Lung (tissue), 12 donors: Measurements from ENCODE around the gene CRYBA4. TPM values are rescaled to one million over a fixed set of nuclear protein-coding genes. Genes with fewer than 3 reads are reported as not detected.
A peak's percentile ranks its signal among the peaks of the same experiment; 100 is the strongest.

Experiments used
- ATAC-seq: fragments of 200-7000 bp; cut with Tn5 transposase; one replicate; pipeline ENCODE4 v1.9.1; 2020; ENCODE audit warnings: moderate number of reproducible peaks; ENCODE audit not compliant: insufficient read depth, low FRiP score
- DNase-seq, 3 donors: peaks; one replicate each; pipeline ENCODE4 v3.0.0-alpha.2; 2013 to 2017
- H3K27ac ChIP-seq, 2 donors: one replicate each; pipeline ENCODE4 v1.5.1; 2013; ENCODE audit warnings: mild to moderate bottlenecking in 2 of 2, moderate library complexity in 2 of 2, control low read depth in 1 of 2, inconsistent platforms in 1 of 2, low read depth in 1 of 2, low read length in 1 of 2
- H3K27me3 ChIP-seq, 3 donors: one replicate each; pipeline ENCODE4 v1.5.1; 2013; ENCODE audit warnings: low read length in 2 of 3; ENCODE audit not compliant: control insufficient read depth in 3 of 3, insufficient read depth in 3 of 3
- H3K36me3 ChIP-seq, 4 donors: one replicate each; pipeline ENCODE4 v1.5.1; 2013; ENCODE audit warnings: low read length in 4 of 4, mild to moderate bottlenecking in 1 of 4, moderate library complexity in 1 of 4; ENCODE audit not compliant: control insufficient read depth in 4 of 4, insufficient read depth in 4 of 4
- H3K4me1 ChIP-seq, 5 donors: one replicate each; pipeline ENCODE4 v1.5.1; 2013; ENCODE audit warnings: low read length in 5 of 5, mild to moderate bottlenecking in 2 of 5, moderate library complexity in 1 of 5; ENCODE audit not compliant: control insufficient read depth in 5 of 5, insufficient read depth in 5 of 5
- H3K4me3 ChIP-seq: one replicate; pipeline ENCODE4 v1.5.1; 2013; ENCODE audit warnings: mild to moderate bottlenecking, control low read depth, moderate library complexity
- H3K9ac ChIP-seq, 2 donors: one replicate each; pipeline ENCODE4 v1.5.1; 2013; ENCODE audit warnings: low read length in 2 of 2, control low read depth in 1 of 2; ENCODE audit not compliant: insufficient read depth in 1 of 2
- H3K9me3 ChIP-seq, 4 donors: one replicate each; pipeline ENCODE4 v1.5.1; 2013; ENCODE audit warnings: low read length in 3 of 4, mild to moderate bottlenecking in 1 of 4, moderate library complexity in 1 of 4; ENCODE audit not compliant: control insufficient read depth in 4 of 4, insufficient read depth in 3 of 4
- WGBS, 2 donors: extraction: QIAGEN DNeasy Blood & Tissue Kit; methylation state at CpG; one replicate each; pipeline ENCODE4 v1.1.7; 2013; 5-methylcytosine and 5-hydroxymethylcytosine counted together
- polyA plus RNA-seq, 2 donors: library from polyadenylated mRNA; stranded (reverse); fragments of 200-250 nt; gene quantifications; one replicate each; pipeline ENCODE4 v1.2.1, GENCODE V29; 2013
- total RNA-seq, 2 donors: library from RNA; depleted of rRNA in 1 of 2; stranded (reverse); fragments of >200 nt in 1 of 2; gene quantifications; one replicate each; pipeline ENCODE4 v1.2.1, GENCODE V29; 2014 to 2021
- TF ChIP-seq, protein P1 (sequence below): IDR thresholded peaks from 2 replicates; pipeline ENCODE4 v1.5.1; 2012; ENCODE audit warnings: mild to moderate bottlenecking; ENCODE audit errors: control extremely low read depth, extremely low read depth
- donor health status: control.
- donor health status: control.
- donor health status: Bipolar disorder and iron deficiency.
- donor health status: healthy.
- donor health status: DM: yes; HTN: yes; CAD: no.

CRYBA4 gene
- total and polyA plus RNA-seq, 4 donors: 0.06 to 0.22 TPM; not detected in 2

DNA sequence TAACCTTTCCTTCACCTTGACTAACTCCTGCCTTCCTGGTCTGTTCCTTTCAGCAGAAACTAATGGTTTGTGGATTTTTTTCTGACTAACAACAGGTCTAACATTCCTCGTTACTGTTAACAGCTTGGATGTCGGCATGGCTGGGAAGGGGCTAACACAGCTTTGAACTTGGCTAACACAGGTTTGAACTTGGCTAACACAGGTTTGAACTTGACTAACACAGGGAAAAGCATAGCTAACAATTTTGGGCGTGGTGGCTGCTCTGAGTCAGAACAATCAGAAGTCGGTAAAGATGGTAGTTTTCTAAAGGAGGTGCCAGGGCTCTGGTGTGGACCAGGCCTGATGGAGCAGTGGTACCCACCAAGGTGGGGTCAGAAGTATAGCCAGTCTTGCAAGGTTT, 51.7 kb downstream of the CRYBA4 start:
- no peaks in the 10 kb centered on the region for H3K9me3 ChIP-seq
- H3K4me1 ChIP-seq: peaks cover 0 to 25% (median 11%) of the 10 kb centered on the region in 5 donors
- H3K4me3 ChIP-seq: peak overlapping the region; percentile 77
- WGBS, 2 donors: 24 to 29% methylated on average over 4 of the region's 4 CpGs
- no peak for DNase-seq
- ATAC-seq: no peak
- TF ChIP-seq, protein P1, sequence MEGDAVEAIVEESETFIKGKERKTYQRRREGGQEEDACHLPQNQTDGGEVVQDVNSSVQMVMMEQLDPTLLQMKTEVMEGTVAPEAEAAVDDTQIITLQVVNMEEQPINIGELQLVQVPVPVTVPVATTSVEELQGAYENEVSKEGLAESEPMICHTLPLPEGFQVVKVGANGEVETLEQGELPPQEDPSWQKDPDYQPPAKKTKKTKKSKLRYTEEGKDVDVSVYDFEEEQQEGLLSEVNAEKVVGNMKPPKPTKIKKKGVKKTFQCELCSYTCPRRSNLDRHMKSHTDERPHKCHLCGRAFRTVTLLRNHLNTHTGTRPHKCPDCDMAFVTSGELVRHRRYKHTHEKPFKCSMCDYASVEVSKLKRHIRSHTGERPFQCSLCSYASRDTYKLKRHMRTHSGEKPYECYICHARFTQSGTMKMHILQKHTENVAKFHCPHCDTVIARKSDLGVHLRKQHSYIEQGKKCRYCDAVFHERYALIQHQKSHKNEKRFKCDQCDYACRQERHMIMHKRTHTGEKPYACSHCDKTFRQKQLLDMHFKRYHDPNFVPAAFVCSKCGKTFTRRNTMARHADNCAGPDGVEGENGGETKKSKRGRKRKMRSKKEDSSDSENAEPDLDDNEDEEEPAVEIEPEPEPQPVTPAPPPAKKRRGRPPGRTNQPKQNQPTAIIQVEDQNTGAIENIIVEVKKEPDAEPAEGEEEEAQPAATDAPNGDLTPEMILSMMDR: no peak
- H3K27me3 ChIP-seq: no peaks in the 10 kb centered on the region
- peak overlapping the region; percentile 72 to 90 for H3K9ac ChIP-seq
- no peaks in the 10 kb centered on the region for H3K36me3 ChIP-seq
- H3K27ac ChIP-seq: peak overlapping the region; percentile 94 to 98

DNA sequence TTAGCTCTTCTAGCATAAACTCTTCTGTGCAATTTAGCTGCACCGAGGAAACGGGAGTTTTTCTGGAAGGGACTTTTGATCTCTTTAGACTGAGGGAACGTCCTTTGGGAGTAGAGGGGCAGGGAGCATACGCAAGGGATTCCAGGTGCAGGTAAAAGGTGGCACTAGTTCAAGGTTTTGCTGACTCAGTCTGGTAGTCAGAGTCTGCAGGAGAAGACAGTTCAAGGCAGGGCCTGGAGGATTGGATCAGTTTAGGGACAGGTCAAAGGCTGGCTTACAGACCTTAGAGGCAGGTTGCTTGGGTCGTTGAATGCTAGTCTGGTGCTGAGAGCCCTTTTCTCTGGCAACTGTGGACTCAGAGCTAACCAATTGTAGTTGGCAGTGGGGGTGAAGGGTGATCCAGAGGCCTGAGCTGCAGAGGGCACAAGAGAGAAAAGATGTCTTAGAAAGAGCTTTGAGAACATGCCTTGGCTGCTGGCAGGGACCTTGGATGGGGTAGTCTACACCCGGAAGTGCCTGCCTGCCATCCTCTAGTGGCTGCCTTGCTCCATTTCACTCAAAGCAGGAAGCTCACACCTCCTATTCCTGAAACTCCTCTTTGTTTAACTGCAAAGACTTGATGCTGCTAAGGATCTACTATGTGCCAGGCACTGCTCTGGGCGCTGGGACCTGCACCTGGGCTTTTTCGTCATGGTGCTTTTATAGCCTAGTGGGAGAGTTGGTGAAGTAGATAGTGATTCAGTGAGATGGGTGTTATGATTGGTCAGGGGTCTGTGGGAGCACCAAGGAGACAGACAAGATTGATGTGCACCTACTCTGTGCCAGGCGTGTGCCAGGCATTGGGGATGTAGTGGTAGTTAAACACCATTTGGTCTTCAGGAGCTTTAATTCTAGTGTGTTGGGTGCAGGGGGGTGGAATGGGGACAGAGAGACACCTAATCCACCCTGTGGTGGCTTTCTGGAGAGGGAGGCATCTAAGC, 52.7 kb downstream of the CRYBA4 start:
- TF ChIP-seq, protein P1: no peak
- H3K36me3 ChIP-seq: no peaks in the 10 kb centered on the region
- ATAC-seq (no peak), DNase-seq (no peak)
- H3K27ac ChIP-seq: peak overlapping the region in 1 of 2 donors; percentile 23
- H3K4me3 ChIP-seq: no peak overlapping the region
- peaks cover 0 to 25% (median 11%) of the 10 kb centered on the region in 5 donors for H3K4me1 ChIP-seq
- H3K9me3 ChIP-seq: no peaks in the 10 kb centered on the region
- no peak overlapping the region for H3K9ac ChIP-seq
- 69 to 71% methylated on average over 9 of the region's 9 CpGs for WGBS, 2 donors
- no peaks in the 10 kb centered on the region for H3K27me3 ChIP-seq

DNA sequence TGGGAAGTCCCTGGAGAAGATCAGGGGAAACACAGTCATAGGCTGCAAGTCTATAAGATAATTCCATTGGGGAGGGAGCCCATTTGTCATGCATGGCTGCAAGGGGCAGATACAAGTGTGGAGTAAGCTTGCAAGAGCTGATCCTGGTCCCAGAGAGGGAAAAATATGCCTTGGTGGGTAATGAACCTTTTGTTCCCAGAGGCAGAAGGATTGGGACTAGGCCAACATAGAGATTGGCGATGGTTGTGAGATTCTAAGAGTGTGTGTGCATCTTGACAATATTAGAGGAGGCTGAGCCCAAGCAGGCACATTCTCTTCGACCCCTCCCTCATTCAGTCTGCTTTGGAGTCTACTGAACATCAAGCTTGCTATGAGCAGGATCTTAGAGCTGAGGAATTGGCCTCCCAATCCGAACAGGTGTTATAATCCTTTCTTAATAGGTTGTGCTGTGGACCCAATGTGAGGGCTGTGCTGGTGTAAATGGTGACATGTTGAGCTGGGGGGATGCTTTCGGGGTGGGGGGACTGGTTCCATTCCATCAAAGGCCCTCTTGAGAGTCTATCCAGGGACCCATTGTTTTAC, 54.0 kb downstream of the CRYBA4 start:
- Histone ChIP-seq H3K9ac (no peak overlapping the region), H3K9me3 (no peaks in the 10 kb centered on the region), H3K36me3 (peaks cover 0 to 5% (median 1%) of the 10 kb centered on the region in 4 donors), H3K4me3 (no peak overlapping the region), H3K4me1 (peaks cover 0 to 25% (median 11%) of the 10 kb centered on the region in 5 donors), H3K27ac (no peak overlapping the region), H3K27me3 (no peaks in the 10 kb centered on the region)
- TF ChIP-seq, protein P1: no peak
- 95 to 96% methylated on average over 4 of the region's 4 CpGs for WGBS, 2 donors
- DNase-seq: no peak
- no peak for ATAC-seq
